Osteoblast (primary cell): ENCODE results near the gene S100A3. TPM values are rescaled to one million over a fixed set of nuclear protein-coding genes. Genes with fewer than 3 reads are reported as not detected.
A peak's percentile ranks its signal among the peaks of the same experiment; 100 is the strongest.

Experiments used
- DNase-seq: peaks from one replicate; pipeline ENCODE4 v3.0.0; 2011; ENCODE audit warnings: low spot score, mixed read lengths; ENCODE audit not compliant: insufficient read length; ENCODE audit errors: missing footprints
- H2AFZ ChIP-seq: 2 replicates; pipeline ENCODE4 v1.6.0; 2011; ENCODE audit warnings: mild to moderate bottlenecking, low read length
- H3K27ac ChIP-seq: 2 replicates; pipeline ENCODE4 v1.5.1; 2011; ENCODE audit warnings: mild to moderate bottlenecking, low read depth, low read length, moderate library complexity
- H3K27me3 ChIP-seq: 2 replicates; pipeline ENCODE4 v1.6.0; 2012; ENCODE audit warnings: mild to moderate bottlenecking, control low read depth, inconsistent platforms, low read length, moderate library complexity; ENCODE audit not compliant: insufficient read depth
- H3K36me3 ChIP-seq: 2 replicates; pipeline ENCODE4 v1.5.1; 2011; ENCODE audit warnings: mild to moderate bottlenecking, low read length, control low read depth, moderate library complexity; ENCODE audit not compliant: insufficient read depth
- H3K4me1 ChIP-seq: 2 replicates; pipeline ENCODE4 v1.5.1; 2011; ENCODE audit warnings: mild to moderate bottlenecking, low read length, control low read depth, moderate library complexity; ENCODE audit not compliant: insufficient read depth
- H3K4me2 ChIP-seq: 2 replicates; pipeline ENCODE4 v1.6.0; 2011; ENCODE audit warnings: mild to moderate bottlenecking, low read length; ENCODE audit not compliant: insufficient read depth
- H3K4me3 ChIP-seq: fragments of 200-600 bp; sonication (generic); 3 replicates; pipeline ENCODE4 v1.5.1; 2012; ENCODE audit warnings: mild to moderate bottlenecking, low read length, inconsistent platforms; ENCODE audit not compliant: insufficient read depth
- H3K79me2 ChIP-seq: 2 replicates; pipeline ENCODE4 v1.6.0; 2012; ENCODE audit warnings: mild to moderate bottlenecking, low read length, control low read depth, inconsistent platforms; ENCODE audit not compliant: insufficient read depth
- H3K9me3 ChIP-seq: 2 replicates; pipeline ENCODE4 v1.5.1; 2011; ENCODE audit warnings: low read depth, low read length, control low read depth
- H4K20me1 ChIP-seq: 2 replicates; pipeline ENCODE4 v1.6.0; 2012; ENCODE audit warnings: mild to moderate bottlenecking, low read length, control low read depth; ENCODE audit not compliant: insufficient read depth
- total RNA-seq: library from RNA; depleted of rRNA; stranded (reverse); fragments of >200 nt; gene quantifications from 2 replicates; pipeline ENCODE4 v1.2.3, GENCODE V29; 2012
- TF ChIP-seq, protein P1 (sequence below): IDR thresholded peaks from 2 replicates; pipeline ENCODE4 v1.5.1; 2011; ENCODE audit warnings: mild to moderate bottlenecking, low read depth, low read length, moderate library complexity; ENCODE audit errors: extremely low read depth

The S100A3 gene
- total RNA-seq, 1 donor = 7.6 TPM

- Histone ChIP-seq H3K4me1 (peaks cover 33% of the 10 kb centered on the region), H4K20me1 (no peaks in the 10 kb centered on the region), H2AFZ (peak overlapping the region; percentile 45), H3K79me2 (no peaks in the 10 kb centered on the region), H3K4me2 (peak overlapping the region; percentile 80), H3K4me3 (no peak overlapping the region), H3K36me3 (no peaks in the 10 kb centered on the region), H3K27me3 (no peaks in the 10 kb centered on the region), H3K9me3 (no peaks in the 10 kb centered on the region), H3K27ac (peak overlapping the region; percentile 85)
- TF ChIP-seq, protein P1, sequence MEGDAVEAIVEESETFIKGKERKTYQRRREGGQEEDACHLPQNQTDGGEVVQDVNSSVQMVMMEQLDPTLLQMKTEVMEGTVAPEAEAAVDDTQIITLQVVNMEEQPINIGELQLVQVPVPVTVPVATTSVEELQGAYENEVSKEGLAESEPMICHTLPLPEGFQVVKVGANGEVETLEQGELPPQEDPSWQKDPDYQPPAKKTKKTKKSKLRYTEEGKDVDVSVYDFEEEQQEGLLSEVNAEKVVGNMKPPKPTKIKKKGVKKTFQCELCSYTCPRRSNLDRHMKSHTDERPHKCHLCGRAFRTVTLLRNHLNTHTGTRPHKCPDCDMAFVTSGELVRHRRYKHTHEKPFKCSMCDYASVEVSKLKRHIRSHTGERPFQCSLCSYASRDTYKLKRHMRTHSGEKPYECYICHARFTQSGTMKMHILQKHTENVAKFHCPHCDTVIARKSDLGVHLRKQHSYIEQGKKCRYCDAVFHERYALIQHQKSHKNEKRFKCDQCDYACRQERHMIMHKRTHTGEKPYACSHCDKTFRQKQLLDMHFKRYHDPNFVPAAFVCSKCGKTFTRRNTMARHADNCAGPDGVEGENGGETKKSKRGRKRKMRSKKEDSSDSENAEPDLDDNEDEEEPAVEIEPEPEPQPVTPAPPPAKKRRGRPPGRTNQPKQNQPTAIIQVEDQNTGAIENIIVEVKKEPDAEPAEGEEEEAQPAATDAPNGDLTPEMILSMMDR = no peak
- DNase-seq = peak; percentile 74
Measured at GRCh38 chr1:153573351-153573750, 24.3 kb upstream of the S100A3 start.

GRCh38 chr1:153572569-153573015 is 23.5 kb upstream of the S100A3 start:
- DNase-seq = peak; percentile 96
- Histone ChIP-seq H3K27ac (peak overlapping the region; percentile 85), H3K9me3 (no peaks in the 10 kb centered on the region), H3K4me1 (peaks cover 33% of the 10 kb centered on the region), H3K4me2 (peak overlapping the region; percentile 80), H4K20me1 (no peaks in the 10 kb centered on the region), H2AFZ (peak overlapping the region; percentile 58), H3K79me2 (no peaks in the 10 kb centered on the region), H3K27me3 (no peaks in the 10 kb centered on the region), H3K4me3 (peak overlapping the region; percentile 51), H3K36me3 (no peaks in the 10 kb centered on the region)
- TF ChIP-seq, protein P1 = peak; percentile 98

DNA sequence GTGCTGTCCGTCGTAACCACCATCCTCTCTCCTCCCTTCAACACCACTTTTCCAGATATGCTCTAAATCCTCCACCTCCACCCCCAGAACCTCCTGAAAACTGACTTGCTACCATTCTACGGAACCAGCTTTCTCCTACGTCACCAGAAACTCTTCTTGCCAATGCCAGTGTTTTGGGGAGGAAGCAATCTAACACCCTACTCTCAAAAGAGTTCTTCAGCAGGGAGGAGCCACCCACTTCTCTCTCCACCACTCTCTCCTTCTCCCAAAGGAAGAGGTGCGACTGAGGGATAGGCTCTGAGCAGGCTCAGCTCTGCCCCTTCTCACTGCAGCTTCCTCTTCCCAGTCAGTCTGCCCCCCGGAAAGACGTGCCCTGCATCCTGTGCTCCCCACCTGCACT is 22.6 kb upstream of the S100A3 start:
- Histone ChIP-seq H3K4me3 (no peak overlapping the region), H3K79me2 (no peaks in the 10 kb centered on the region), H3K9me3 (no peaks in the 10 kb centered on the region), H3K4me1 (peaks cover 41% of the 10 kb centered on the region), H3K36me3 (no peaks in the 10 kb centered on the region), H4K20me1 (no peaks in the 10 kb centered on the region), H3K27me3 (no peaks in the 10 kb centered on the region), H2AFZ (peak overlapping the region; percentile 62), H3K4me2 (peak overlapping the region; percentile 80), H3K27ac (peak overlapping the region; percentile 85)
- DNase-seq = no peak
- TF ChIP-seq, protein P1 = no peak

DNA sequence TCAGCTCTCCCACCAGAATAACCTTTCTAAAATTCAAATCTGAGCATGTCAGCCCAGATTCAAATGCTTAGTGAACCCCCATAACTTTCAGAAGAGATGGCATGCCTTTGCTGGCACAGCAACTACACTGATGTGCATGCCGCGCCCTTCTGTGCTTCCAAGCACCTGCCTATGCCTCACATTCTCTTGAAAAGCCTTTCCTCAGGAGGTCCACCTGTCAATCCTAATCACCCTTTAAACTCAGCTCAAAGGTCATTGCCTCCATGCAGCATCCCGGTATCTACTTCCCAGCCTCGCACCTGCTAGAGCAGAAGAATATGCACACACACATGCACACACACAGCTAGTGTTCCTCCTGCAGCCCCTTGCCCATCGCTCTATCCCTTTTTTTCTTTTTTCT is 21.8 kb upstream of the S100A3 start:
- Histone ChIP-seq H4K20me1 (no peaks in the 10 kb centered on the region), H3K27me3 (no peaks in the 10 kb centered on the region), H2AFZ (no peak overlapping the region), H3K4me2 (no peak overlapping the region), H3K4me1 (peaks cover 49% of the 10 kb centered on the region), H3K9me3 (no peaks in the 10 kb centered on the region), H3K79me2 (no peaks in the 10 kb centered on the region), H3K36me3 (no peaks in the 10 kb centered on the region), H3K4me3 (no peak overlapping the region), H3K27ac (no peak overlapping the region)
- TF ChIP-seq, protein P1 = no peak
- DNase-seq = no peak
